HG02938 (cell line): Measurements from ENCODE around the gene GRIN3A.
"Not testable (repeated sequence)": the region's sequence is repeated elsewhere in the genome, so short reads cannot be mapped to it uniquely, and the experiment has no call there.

Experiments
- ATAC-seq: cut with Tn5 transposase; IDR thresholded peaks from one replicate; pipeline ENCODE4 v1.9.1; 2021; ENCODE audit warnings: mild to moderate bottlenecking, moderate library complexity; ENCODE audit not compliant: unreplicated experiment

Gene GRIN3A

DNA sequence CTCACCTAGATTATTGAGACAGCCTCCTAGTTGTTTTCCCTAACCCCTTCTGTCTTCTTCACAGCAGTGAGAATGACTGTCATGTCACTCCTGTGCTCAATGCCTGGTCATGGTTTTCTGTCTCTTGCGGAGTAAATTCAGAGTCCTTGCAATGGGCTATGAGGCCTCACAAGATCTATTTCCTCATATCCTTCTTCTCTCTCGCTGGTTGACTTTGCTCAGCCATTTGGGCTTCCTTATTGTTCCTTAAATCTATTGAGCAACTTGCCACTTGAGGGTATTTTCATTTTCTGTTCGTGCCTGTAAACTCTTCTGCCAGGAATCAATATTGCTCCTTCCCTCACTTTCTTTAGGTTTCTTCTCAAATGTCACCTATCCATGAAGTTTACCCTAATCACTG is 152.7 kb downstream of the GRIN3A start:
- ATAC-seq = no peak

DNA sequence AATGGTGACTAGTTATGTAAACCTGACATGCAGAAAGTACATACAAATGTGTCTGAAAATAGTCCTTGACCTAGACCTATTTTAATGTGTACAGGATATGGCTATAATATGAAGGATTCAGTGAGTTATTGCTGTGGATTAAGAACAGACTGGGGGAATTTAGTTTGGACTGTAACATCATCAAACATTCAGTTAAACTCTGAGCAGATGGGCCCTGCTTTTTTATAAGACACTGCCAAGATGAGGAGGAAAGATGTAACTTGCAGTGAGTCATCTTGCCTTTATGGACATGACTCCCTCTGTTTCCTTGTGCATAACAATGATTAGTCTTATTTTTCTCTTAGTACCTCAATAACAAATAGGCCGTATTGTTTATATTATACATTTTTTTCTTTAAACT is 155.9 kb downstream of the GRIN3A start:
- no peak for ATAC-seq

DNA sequence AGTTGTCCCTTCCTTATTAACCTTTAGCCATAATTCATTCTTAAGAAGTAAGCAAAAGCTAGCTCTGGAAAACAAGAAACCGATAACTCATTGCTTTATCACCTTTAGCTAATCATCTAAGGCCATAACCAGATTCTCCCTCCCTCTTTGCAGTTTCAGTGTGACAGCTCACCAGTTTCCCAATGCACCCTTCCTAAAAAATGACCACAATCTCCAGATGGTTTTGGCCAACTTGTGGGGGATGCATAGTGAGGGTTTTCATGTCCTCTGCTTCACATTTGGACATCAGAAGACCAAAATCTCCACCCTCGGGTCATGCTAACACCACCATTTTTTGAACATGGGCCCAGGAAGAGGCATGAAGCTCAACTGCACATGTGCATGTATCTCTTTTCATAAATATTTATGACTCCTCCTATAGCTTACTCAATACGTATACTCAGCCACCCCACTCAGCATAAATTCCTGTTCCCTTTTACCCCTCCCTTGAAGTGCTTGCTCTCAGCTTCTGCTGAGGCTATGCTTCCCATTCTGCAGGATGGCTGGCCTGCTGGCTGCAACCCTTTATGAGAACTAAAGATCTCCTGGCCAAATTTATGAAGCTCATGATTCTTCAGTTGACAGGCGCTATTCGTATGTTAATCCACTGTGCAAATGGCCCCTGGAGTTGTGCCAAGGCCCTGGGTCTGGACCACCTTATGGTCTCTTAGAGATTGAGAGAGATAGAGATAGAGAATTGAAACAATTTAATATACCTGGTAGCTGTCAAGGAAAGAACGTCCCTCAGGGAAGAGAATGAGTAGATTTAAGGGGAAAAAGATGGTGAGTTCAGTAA is 158.5 kb downstream of the GRIN3A start:
- no peak for ATAC-seq

DNA sequence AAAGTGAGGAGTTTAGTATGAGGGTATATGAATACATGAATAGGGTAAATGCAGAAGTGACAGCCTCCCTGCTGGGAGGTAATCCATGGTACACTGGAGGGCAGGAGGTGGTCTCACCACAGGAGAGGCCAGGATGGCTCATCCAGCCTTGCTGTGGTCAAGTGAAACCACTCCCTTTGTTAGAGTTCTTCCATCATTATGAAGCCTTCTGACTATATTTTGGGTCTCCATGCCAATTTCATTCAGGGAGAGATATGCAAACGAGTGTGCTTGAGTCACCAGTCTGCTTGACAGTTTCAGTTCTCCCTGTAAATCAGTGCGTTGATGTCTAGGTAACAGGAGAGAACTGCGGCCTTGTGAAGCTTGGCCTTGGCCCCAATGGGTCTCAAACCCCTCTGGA is 160.1 kb downstream of the GRIN3A start:
- no peak for ATAC-seq

DNA sequence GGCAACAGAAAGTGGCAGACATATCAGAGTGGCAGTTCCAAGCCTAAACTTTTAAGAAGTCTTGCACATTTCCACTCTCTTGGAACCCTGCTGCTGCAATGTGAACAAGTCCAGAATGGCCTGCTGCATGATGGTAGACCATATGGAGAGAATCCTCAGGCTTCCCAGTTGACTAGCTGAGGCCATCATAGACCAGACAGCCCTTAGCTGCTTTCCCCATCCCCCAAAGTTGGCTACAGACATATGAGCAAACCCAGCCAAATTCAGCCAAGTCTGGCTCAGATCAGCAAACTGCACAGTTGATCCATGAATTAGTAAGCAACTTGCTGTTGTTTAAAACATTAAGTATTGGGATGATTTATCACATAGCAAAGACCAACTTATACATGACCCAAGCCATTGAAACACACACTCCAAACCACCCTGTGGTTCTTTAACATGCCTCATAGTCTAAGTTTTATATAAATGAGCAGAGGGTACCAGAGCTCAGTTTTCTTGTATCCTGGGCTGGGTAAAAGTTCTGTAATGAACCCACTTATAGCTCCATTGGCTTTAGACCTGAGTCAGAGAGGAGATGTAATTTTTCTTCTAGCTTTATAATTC is 163.6 kb downstream of the GRIN3A start:
- no peak for ATAC-seq

DNA sequence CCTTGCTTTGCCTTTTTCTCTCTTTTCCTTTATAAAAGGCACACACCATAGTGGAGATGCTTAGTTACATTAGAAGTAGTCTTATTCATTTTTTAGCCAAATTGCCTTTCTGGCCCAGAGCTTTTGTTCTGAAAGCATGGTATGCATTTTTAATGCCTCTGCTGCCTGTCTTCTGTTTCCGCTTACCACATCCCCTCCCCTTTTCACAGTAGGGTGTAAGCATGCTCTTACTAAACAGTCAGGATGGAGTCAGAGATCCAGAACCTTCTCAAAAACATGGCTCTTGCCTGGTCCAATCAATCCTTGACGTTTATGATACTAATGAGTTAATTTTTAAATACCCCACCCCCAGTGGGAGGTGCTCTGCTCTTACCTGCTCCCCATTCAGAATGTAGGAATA is 166.1 kb downstream of the GRIN3A start:
- ATAC-seq = no peak

DNA sequence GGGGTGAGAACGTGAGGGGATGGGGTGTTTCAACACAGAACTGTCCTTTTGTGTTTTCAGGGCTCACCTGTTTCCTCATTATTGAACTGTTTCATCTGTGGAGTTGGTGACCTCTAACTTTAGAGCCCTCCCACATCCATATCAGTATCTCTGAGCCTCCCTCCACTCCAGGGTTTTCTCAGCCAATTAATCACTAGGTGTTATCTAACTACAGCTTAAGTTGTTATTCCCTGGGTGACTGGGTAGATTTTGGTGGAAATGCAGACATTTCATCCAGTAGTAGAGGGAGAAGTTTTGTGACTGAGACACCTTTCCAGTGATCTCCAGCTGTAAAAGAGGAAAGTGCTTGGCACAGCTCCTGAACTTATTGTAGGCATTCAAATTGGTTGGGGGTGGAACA is 167.3 kb downstream of the GRIN3A start:
- no peak for ATAC-seq

DNA sequence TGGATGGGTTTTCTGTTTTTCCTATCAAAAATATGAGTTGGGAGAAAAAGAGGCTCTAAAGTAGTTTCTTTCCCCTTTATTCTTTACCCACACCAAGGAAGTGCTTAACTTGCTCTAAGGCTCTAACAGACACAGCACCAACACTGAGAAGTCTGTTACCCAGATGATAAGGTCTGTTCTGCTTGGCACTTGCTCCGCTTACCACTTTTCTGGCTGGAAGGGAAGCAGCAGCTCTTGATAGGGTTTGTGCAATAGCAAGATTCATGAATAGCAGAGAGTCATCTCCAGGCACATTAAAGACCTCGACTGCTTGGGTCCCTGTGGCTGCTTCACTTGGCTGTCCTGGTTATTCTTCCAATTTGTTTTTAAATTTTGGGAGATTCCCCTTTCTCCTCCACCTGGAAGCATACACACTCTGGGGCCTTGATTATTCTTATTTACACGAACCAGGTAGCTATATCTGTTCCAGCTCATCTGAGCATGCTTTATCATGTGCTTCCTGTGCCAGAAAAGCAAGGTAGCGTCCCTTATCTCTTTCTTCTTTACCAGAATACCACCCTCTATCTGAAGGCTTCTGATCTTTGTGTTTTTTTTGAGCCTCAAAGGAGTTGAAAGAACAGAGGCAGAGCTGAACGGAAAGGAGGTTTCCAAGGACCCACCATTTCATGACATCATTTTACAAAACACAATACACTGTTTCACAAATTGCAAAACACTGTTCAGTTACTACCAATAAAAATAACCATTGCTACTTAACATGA is 168.5 kb downstream of the GRIN3A start:
- ATAC-seq = no peak

DNA sequence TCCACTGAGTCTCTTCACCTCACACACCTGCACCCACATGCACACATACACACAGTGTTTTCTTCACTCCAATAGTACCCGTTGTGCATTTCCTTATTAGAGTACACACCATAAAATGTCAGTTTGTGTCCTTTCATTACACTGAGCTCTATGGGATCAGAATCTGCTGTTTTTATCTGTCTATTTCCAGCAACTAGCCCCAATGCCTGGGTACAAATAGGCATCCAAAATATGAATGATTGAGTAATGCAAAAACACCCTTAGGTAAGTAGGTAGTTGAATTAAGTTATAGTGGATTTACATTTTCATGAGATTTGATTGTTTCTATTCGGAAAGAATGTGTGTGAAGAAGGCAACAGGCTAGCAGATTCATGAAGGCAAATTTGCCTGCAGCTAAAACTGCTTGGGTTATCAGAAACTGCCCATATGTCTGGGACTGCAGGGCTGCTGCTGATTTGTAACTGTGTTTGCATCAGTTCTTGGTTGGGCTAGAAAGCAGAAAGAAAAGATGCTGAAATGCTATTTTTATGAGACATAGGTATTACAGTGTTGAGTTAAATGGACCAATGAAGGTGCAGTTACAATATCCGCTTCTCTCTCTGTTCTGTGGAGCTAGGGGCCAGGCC is 170.6 kb downstream of the GRIN3A start:
- no peak for ATAC-seq

DNA sequence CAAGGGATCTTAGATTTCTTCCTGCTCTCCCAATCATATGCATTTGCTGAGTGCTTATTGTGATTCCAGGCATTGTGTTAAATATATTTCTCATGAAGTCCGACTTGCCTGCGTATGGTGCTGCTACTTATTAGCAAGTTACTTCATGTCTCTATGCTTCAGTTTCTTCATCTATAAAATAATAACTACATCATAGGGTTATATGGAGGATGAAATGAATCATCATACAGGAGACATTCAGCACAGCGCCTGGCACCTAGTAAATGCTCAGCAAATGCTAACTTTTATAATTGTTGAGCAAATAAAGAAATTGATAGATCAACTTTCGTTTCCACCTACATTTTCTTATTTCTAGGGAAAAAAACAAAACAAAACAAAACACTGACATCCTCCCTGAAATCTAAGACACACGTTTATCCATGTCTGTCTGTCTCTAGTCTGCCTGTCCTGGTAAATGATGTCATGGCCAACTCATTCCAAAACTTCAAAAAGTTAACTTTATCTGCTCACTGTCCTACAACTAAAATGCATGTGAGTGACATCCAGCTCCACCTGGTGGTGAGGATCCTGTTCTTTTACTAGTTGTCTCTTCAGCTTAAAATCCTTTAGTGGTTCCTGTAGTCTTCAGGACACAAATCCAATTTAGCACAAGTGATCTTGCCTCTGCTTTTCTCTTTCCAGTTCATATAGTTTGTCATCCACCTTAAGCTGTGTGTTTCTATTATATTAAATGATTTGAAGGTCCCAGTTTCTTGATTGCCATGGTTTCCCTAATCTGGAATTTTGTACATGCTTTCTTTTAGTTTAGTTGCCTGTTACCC is 171.3 kb downstream of the GRIN3A start:
- ATAC-seq = peak; percentile 84

DNA sequence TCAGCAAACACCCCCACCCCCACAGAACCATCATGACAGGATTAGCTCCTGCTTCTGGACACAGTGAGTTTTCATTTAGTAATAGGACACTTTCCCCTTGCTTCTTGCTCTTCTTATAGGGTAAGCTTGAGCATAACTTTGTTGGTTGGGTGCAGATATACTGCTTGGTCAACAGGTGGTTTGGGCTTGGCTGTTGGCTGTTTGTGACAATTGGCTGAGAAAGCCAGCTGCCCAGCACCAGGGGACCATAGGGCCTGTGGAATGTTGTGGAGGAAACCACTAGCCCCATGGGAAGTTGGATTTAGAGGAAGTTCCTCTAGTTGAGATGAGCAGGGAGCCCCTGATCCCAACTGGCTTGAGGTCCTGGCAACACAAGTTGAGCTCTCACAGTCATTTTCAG is 174.2 kb downstream of the GRIN3A start:
- ATAC-seq = no peak

DNA sequence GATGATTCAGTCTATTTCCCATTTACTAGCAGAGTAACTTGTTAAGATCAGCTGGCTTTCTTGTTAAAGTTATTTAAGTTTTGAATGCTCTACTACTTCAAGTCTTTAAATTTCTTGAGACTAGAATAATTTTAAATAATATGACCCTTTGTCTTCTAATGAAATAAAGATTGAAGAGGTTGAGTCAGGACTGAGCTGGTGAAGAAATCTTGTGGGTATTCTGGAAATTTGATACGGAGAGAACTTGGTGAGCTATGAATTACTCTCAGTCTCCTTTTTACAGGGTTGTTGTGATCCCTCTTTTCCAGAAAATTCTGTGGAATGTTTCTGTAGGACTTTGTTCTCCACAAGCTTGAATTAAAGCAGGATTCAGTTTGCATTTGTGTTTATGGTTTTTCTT is 175.5 kb downstream of the GRIN3A start:
- ATAC-seq = no peak

DNA sequence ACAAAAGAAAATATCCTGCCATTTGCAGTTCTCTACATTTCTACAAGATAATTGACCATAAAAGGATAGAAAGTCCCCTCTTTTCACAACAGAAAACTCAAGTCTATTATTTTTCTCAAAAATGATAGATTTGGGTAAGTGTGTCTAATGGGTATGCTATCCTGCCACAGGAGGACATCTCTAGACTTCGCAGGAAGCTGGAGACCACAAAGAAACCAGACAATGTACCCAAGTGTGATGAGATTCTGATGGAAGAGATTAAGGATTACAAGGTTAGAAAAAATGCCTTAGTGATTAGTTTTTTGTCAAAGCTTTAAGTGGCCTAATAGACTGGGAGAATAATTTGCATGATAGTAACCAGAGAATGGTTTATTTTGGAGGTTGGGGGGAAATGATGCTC is 176.7 kb downstream of the GRIN3A start:
- no peak for ATAC-seq

DNA sequence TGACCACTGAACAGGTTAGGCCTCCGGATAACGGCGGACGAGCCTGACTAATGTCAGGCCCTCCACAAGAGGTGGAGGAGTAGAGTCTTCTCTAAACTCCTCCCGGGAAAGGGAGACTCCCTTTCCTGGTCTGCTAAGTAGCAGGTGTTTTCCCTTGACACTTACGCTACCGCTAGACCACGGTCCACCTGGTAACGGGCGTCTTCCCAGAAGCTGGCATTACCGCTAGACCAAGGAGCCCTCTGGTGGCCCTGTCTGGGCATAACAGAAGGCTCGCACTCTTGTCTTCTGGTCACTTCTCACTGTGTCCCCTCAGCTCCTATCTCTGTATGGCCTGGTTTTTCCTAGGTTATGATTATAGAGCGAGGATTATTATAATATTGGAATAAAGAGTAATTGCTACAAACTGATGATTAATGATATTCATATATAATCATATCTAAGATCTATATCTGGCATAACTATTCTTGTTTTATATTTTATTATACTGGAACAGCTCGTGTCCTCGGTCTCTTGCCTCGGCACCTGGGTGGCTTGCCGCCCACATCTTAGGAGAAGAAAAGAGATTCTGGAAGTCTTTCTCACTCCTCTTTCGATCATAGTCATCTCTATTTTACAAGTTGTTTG is 188.9 kb downstream of the GRIN3A start:
- ATAC-seq = not testable (repeated sequence)

DNA sequence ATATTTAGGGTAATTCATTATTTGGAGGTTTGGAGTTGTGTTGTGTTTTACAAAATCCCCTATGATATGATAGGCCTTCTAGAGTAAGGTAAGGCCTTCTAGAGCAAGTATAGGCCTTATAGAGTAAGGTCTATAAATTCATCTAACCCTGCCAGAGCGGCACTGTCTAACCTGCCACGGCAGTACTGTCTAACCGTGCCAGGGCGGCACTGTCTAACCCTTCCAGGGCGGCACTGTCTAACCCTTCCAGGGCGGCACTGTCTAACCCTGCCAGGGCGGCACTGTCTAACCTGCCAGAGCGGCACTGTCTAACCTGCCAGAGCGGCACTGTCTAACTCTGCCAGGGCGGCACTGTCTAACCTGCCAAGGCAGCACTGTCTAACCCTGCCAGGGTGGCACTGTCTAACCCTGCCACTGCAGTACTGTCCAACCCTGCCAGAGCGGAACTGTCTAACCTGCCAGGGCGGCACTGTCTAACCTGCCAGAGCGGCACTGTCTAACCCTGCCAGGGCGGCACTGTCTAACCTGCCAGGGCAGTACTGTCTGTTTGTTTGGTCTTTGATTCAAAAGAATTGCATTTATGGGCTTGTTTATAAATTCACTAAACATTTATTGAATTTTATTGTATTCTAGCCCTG is 195.2 kb downstream of the GRIN3A start:
- no peak for ATAC-seq

DNA sequence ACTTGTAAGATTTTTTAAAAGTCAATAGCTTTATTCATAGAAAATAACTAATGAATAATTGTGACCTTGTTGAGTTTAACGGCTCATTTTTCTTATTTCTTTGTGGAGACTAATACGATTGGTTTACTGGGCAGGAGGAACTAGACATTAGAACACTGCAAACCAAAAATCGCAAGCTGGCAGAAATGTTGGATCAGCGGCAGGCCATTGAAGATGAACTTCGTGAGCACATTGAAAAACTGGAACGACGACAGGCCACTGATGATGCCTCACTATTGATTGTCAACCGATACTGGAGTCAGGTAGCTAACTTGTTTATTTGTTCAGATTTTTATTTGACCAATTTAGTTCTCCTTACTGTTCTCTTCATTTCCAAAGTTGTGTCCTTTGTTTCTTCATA is 198.4 kb downstream of the GRIN3A start:
- ATAC-seq = no peak

DNA sequence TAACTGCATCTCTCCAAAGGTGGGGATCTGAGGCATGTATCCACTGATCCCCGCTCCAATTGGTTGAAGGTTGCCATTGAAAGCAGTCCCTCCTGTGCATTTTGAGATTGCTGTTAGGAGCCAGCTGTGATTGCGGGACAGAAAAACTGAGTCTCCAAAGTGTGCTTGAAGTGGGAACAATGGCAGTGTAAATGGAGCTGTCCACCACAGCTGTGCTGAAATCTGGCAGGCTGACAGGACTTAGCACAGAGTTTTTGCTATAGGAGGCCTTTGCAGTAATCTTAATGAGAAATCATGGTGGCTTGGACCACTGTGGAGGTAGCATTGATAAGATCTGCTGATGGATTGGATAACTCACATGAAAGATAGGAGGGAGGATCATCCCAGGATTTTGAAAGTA is 201.5 kb downstream of the GRIN3A start:
- no peak for ATAC-seq

DNA sequence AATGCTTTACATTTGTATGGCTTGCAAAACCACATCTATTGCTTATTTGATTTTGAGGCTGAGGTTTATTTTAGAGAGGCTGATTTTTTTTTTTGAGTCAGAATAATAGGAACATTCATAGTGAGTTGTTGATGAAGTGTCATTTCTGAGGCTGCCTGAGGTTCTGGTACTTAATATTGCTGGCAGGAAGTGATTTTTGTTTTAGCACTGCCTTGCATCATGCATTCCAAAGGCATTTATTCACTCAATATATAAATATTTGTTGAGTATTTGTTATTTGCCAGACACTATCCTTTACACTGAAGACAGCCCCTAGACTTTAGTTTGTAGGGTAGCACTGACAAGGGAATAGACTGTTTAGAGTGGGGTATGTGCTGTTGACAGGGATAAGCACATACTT is 202.1 kb downstream of the GRIN3A start:
- no peak for ATAC-seq

DNA sequence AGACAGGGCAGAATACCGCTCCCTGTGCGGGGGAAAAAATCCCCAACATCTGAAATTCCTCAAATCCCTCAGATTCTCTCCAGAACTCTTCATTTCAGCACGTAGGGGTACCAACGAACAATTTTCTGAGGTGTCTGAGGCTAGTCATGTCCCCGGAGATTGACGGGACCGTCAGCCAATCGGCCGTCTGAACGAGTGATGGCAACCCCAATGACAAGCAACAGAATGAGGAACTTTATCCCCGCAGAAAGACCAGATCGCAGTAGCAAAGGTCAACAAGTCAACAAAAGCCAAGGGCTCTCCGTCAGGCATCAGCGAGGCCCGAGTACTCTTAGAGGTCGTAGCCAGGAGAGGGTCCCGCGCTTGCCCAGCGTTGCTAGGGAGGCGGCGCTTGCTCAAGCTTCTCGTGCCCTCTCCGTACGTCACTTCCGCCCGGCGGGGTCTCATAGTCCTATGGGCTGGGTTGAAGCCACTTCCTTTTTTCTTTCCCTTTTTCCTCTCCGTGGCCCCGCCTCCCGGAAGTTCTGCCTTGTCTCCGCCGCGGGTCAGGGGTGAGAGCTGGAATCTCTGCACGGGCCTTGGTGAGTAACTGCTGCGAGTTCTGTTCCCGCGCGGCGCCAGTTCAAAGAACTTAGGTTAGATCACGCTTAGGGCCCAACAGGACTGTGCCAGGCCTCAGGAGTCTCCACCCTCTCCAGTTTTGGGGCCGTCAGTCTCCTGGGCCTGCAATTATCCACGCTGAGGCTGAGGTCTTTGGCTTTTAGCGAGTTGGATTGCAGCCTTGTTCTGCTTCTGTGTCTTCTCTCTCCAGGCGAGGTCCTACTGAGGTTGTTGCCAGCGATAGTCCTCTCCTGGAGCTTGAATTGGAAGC is 204.9 kb downstream of the GRIN3A start, which contains the start of gene RNF20:
Gene RNF20 (plus strand): TSS at position 520 of the 871 bp plus-strand sequence. CDS start 1,571 bp downstream, outside the sequence.
- peak; percentile 97 for ATAC-seq
